ENCODE data around the gene ETAA1. TPM values are rescaled to one million over a fixed set of nuclear protein-coding genes. Genes with fewer than 3 reads are reported as not detected.
A peak's percentile ranks its signal among the peaks of the same experiment; 100 is the strongest.

The ETAA1 gene
- total and polyA plus RNA-seq, 2 experiments from 2014 or later: 6.6 to 26.1 TPM

DNA sequence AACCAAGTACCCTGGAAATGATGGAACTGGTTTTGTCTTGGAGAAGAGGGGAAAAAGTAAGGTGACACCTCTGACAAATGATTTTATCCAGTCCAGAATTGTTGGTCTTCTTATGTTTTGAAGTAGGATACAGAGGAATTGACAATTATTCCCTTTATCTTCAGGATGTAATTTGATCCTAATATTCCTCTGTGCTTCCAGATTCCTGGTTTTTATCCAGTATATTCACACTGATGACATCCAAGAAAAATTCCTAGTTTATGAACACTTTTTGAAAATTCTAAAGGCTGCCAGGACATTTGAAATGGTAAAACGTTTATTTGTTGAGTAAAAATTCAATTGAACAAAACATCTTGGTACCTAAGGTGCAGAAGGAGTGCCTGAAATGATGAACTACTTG is 22.2 kb upstream of the ETAA1 start:
- TF ChIP-seq, protein P1, sequence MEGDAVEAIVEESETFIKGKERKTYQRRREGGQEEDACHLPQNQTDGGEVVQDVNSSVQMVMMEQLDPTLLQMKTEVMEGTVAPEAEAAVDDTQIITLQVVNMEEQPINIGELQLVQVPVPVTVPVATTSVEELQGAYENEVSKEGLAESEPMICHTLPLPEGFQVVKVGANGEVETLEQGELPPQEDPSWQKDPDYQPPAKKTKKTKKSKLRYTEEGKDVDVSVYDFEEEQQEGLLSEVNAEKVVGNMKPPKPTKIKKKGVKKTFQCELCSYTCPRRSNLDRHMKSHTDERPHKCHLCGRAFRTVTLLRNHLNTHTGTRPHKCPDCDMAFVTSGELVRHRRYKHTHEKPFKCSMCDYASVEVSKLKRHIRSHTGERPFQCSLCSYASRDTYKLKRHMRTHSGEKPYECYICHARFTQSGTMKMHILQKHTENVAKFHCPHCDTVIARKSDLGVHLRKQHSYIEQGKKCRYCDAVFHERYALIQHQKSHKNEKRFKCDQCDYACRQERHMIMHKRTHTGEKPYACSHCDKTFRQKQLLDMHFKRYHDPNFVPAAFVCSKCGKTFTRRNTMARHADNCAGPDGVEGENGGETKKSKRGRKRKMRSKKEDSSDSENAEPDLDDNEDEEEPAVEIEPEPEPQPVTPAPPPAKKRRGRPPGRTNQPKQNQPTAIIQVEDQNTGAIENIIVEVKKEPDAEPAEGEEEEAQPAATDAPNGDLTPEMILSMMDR (IDR thresholded peaks at IDR 0.05; ENCODE audit: poor library complexity): no peak
- TF ChIP-seq EZH2phosphoT487 (IDR thresholded peaks at IDR 0.05; ENCODE audit: low read depth, severe bottlenecking, unreplicated experiment) (no peak), EZH2 (IDR thresholded peaks at IDR 0.05; ENCODE audit: borderline replicate concordance) (no peak)
- 52% methylated on average over 1 of the region's 1 CpG for WGBS (ENCODE audit: low lambda C conversion rate, missing lambda C conversion rate)

DNA sequence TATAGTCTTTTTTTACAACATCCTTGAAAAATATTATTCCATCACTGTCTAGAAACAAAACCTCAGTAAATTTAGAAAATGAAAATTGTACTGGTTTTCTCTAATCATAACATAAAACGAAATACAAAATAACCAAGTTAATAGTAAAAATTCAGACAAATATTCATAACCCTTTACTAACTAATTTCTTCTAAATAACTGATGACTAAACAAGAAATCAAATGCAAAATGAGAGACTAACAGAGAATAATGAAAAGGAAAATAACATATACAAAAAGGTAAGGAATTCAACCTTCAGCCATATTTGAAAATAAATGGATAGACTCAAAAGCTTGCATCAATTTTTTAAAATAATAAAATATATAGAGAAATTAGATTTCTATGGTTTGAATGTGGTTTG is 18.6 kb upstream of the ETAA1 start:
- no peak overlapping the region for H2AFZ ChIP-seq
- no peak for DNase-seq (ENCODE audit: low spot score)
- no peaks in the 10 kb centered on the region for H3K9me2 ChIP-seq (replicated peaks; ENCODE audit: insufficient read depth)
- no peak for TF ChIP-seq EZH2 (IDR thresholded peaks at IDR 0.05; ENCODE audit: borderline replicate concordance)
- TF ChIP-seq EZH2phosphoT487 (IDR thresholded peaks at IDR 0.05; ENCODE audit: low read depth, severe bottlenecking, unreplicated experiment): no peak
- TF ChIP-seq, protein P1 (IDR thresholded peaks at IDR 0.05; ENCODE audit: poor library complexity): no peak
- H3K4me1 ChIP-seq (ENCODE audit: insufficient read depth): no peaks in the 10 kb centered on the region
- no peaks in the 10 kb centered on the region for H3K27me3 ChIP-seq
- WGBS (ENCODE audit: low lambda C conversion rate, missing lambda C conversion rate): 95% methylated on average over 1 of the region's 1 CpG
- no peaks in the 10 kb centered on the region for H4K20me1 ChIP-seq (ENCODE audit: insufficient read depth, poor library complexity, severe bottlenecking)
- H3K27ac ChIP-seq: no peak overlapping the region
- H3K4me2 ChIP-seq: no peak overlapping the region
- H3K9me3 ChIP-seq (ENCODE audit: low read depth): no peaks in the 10 kb centered on the region
- H3K79me2 ChIP-seq: no peaks in the 10 kb centered on the region
- no peaks in the 10 kb centered on the region for H3K36me3 ChIP-seq (replicated peaks; ENCODE audit: insufficient read depth, low read depth)
- no peak overlapping the region for H3K4me3 ChIP-seq

More for the DNA sequence above, 22.2 kb upstream of the ETAA1 start:
- Histone ChIP-seq H3K36me3 (replicated peaks; ENCODE audit: insufficient read depth, low read depth) (no peaks in the 10 kb centered on the region), H3K9me2 (replicated peaks; ENCODE audit: insufficient read depth) (no peaks in the 10 kb centered on the region), H3K79me2 (no peaks in the 10 kb centered on the region), H2AFZ (no peak overlapping the region), H3K4me2 (peak overlapping the region; percentile 46), H3K9me3 (ENCODE audit: low read depth) (no peaks in the 10 kb centered on the region), H3K27ac (no peak overlapping the region), H3K4me3 (no peak overlapping the region), H3K4me1 (ENCODE audit: insufficient read depth) (no peaks in the 10 kb centered on the region), H3K27me3 (no peaks in the 10 kb centered on the region), H4K20me1 (ENCODE audit: insufficient read depth, poor library complexity, severe bottlenecking) (no peaks in the 10 kb centered on the region)
- DNase-seq (ENCODE audit: low spot score): no peak

DNA sequence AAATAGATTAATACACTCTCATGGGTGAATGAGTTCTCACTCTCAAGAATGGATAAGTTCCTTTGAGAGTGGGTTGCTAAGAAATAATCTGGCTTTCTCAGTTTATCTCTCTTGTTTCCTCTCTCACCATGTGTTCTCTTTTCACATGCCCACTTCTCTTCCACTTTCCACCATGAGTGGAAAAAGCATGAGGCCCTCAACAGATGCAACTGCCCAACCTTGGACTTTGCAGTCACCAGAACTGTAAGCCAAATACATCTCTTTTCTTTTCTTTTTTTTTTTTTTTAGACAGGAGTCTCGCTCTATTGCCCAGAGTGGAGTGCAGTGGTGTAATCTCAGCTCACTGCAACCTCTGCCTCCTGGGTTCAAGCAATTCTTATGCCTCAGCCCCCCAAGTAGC is 18.1 kb upstream of the ETAA1 start:
- Histone ChIP-seq H3K27ac (no peak overlapping the region), H4K20me1 (ENCODE audit: insufficient read depth, poor library complexity, severe bottlenecking) (no peaks in the 10 kb centered on the region), H3K79me2 (no peaks in the 10 kb centered on the region), H3K36me3 (replicated peaks; ENCODE audit: insufficient read depth, low read depth) (no peaks in the 10 kb centered on the region), H3K4me1 (ENCODE audit: insufficient read depth) (no peaks in the 10 kb centered on the region), H2AFZ (no peak overlapping the region), H3K4me2 (no peak overlapping the region), H3K9me2 (replicated peaks; ENCODE audit: insufficient read depth) (no peaks in the 10 kb centered on the region), H3K27me3 (no peaks in the 10 kb centered on the region), H3K9me3 (ENCODE audit: low read depth) (no peaks in the 10 kb centered on the region), H3K4me3 (no peak overlapping the region)
- no peak for DNase-seq (ENCODE audit: low spot score)
- TF ChIP-seq EZH2 (IDR thresholded peaks at IDR 0.05; ENCODE audit: borderline replicate concordance) (no peak), EZH2phosphoT487 (IDR thresholded peaks at IDR 0.05; ENCODE audit: low read depth, severe bottlenecking, unreplicated experiment) (no peak)
- TF ChIP-seq, protein P1 (IDR thresholded peaks at IDR 0.05; ENCODE audit: poor library complexity): no peak
- whole genome bisulfite sequencing (ENCODE audit: low lambda C conversion rate, missing lambda C conversion rate): 100% methylated on average over 1 of the region's 1 CpG
